ENCODE results near the gene C3orf18. TPM values are rescaled to one million over a fixed set of nuclear protein-coding genes. Genes with fewer than 3 reads are reported as not detected.

Gene C3orf18
- total and polyA plus RNA-seq, 10 of the 15 experiments (the other 5 are each of a cell fraction or from before 2014, with no cell fraction given): 0.06 to 3.2 (median 0.66) TPM

DNA sequence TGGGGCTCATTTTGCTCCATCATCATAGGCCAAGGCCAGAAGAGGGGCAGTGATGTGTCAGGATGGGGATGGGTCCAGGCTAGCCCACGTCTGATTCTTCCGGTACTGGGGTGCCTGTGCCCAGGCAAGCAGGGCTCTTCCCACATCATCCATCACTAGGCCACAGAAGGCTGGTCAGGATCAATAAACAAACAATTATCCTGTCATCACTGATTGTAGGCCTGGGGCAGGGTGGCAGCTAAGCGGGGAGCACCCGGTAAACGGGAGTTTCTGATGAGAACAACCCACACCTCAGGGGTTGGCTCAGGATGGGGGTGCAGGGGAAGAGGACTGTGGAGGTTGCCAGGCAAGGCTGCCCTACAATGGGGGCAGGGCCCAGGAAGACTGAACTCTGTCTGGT, 46.0 kb downstream of the C3orf18 start:
- FAIRE-seq: no peak
- Histone ChIP-seq H2AFZ (ENCODE audit: control insufficient read depth, low read depth, low read length) (no peak overlapping the region), H4K20me1 (ENCODE audit: control insufficient read depth, insufficient read depth) (no peaks in the 10 kb centered on the region), H3K9ac (ENCODE audit: control insufficient read depth, insufficient read depth, low read length) (no peak overlapping the region), H3K27ac (ENCODE audit: control insufficient read depth, insufficient read depth) (no peak overlapping the region), H3K36me3 (ENCODE audit: control insufficient read depth in 2 of 2, insufficient read depth in 2 of 2, low read length in 1 of 2) (no peaks in the 10 kb centered on the region), H3K4me2 (ENCODE audit: control insufficient read depth, insufficient read depth) (no peak overlapping the region), H3K9me3 (replicated peaks; ENCODE audit: control insufficient read depth, insufficient read depth, low read length) (no peaks in the 10 kb centered on the region), H3K79me2 (ENCODE audit: control insufficient read depth, insufficient read depth, low read length) (no peaks in the 10 kb centered on the region), H3K4me3 (no peak overlapping the region), H3K27me3 (replicated peaks in 1 of 2; ENCODE audit: control insufficient read depth in 2 of 2, insufficient read depth in 2 of 2, low read length in 1 of 2) (no peaks in the 10 kb centered on the region; a peak in 3 of 4 replicates), H3K4me1 (ENCODE audit: control insufficient read depth, insufficient read depth, low read length) (no peaks in the 10 kb centered on the region)
- intact Hi-C loops (cut with micrococcal nuclease; ENCODE audit: unreplicated experiment) (no loop called here), in situ Hi-C loops (cut with MboI) (no loop called here)
- ChIA-PET POLR2A (no interaction called here), SMC1A (ENCODE audit: uncharacterized antibody, unreplicated experiment) (no interaction called here), CTCF (interaction anchor here (0.9 kb wide), 1 partner anchor 20 kb away, joined by 5 read pairs; no protein-coding TSS in a partner anchor), RAD21 (ENCODE audit: unreplicated experiment) (no interaction called here)
- no peak for ATAC-seq
- no peak for TF ChIP-seq POU2F2 (IDR thresholded peaks at IDR 0.05; ENCODE audit: borderline replicate concordance, low read depth, low read length)
- TF ChIP-seq YY1 (IDR thresholded peaks at IDR 0.05; ENCODE audit: low read depth, low read length): no peak
- no peak for TF ChIP-seq NR2F1 (conservative IDR thresholded peaks at IDR 0.05)
- no peak for TF ChIP-seq PAX5 (IDR thresholded peaks at IDR 0.05; ENCODE audit: borderline replicate concordance, low read depth, low read length)
- no peak for TF ChIP-seq FOXK2 (IDR thresholded peaks at IDR 0.05)
- no peak for TF ChIP-seq MYB (IDR thresholded peaks at IDR 0.05; ENCODE audit: borderline replicate concordance, low read depth, low read length)
- TF ChIP-seq KLF5 (IDR thresholded peaks at IDR 0.05; ENCODE audit: partially characterized antibody): no peak
- no peak for TF ChIP-seq MEF2A (IDR thresholded peaks at IDR 0.05; ENCODE audit: insufficient read depth, low read depth, low read length)
- no peak for TF ChIP-seq SUPT20H (IDR thresholded peaks at IDR 0.05; ENCODE audit: borderline replicate concordance, control insufficient read depth, low read depth, low read length)
- TF ChIP-seq, protein P1, sequence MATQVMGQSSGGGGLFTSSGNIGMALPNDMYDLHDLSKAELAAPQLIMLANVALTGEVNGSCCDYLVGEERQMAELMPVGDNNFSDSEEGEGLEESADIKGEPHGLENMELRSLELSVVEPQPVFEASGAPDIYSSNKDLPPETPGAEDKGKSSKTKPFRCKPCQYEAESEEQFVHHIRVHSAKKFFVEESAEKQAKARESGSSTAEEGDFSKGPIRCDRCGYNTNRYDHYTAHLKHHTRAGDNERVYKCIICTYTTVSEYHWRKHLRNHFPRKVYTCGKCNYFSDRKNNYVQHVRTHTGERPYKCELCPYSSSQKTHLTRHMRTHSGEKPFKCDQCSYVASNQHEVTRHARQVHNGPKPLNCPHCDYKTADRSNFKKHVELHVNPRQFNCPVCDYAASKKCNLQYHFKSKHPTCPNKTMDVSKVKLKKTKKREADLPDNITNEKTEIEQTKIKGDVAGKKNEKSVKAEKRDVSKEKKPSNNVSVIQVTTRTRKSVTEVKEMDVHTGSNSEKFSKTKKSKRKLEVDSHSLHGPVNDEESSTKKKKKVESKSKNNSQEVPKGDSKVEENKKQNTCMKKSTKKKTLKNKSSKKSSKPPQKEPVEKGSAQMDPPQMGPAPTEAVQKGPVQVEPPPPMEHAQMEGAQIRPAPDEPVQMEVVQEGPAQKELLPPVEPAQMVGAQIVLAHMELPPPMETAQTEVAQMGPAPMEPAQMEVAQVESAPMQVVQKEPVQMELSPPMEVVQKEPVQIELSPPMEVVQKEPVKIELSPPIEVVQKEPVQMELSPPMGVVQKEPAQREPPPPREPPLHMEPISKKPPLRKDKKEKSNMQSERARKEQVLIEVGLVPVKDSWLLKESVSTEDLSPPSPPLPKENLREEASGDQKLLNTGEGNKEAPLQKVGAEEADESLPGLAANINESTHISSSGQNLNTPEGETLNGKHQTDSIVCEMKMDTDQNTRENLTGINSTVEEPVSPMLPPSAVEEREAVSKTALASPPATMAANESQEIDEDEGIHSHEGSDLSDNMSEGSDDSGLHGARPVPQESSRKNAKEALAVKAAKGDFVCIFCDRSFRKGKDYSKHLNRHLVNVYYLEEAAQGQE (IDR thresholded peaks at IDR 0.05; ENCODE audit: low read depth, low read length): no peak
- no peak for TF ChIP-seq CREB1 (IDR thresholded peaks at IDR 0.05; ENCODE audit: low read depth)
- no peak for TF ChIP-seq USF2 (IDR thresholded peaks at IDR 0.05; ENCODE audit: borderline replicate concordance, low read depth, low read length)
- TF ChIP-seq ATF7 (IDR thresholded peaks at IDR 0.05; ENCODE audit: low read depth): no peak
- TF ChIP-seq SMC3 (IDR thresholded peaks at IDR 0.05; ENCODE audit: borderline replicate concordance, low read length): no peak
- TF ChIP-seq TAF1 (IDR thresholded peaks at IDR 0.05; ENCODE audit: borderline replicate concordance, low read depth, low read length): no peak
- TF ChIP-seq, protein P2, sequence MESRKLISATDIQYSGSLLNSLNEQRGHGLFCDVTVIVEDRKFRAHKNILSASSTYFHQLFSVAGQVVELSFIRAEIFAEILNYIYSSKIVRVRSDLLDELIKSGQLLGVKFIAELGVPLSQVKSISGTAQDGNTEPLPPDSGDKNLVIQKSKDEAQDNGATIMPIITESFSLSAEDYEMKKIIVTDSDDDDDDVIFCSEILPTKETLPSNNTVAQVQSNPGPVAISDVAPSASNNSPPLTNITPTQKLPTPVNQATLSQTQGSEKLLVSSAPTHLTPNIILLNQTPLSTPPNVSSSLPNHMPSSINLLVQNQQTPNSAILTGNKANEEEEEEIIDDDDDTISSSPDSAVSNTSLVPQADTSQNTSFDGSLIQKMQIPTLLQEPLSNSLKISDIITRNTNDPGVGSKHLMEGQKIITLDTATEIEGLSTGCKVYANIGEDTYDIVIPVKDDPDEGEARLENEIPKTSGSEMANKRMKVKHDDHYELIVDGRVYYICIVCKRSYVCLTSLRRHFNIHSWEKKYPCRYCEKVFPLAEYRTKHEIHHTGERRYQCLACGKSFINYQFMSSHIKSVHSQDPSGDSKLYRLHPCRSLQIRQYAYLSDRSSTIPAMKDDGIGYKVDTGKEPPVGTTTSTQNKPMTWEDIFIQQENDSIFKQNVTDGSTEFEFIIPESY (IDR thresholded peaks at IDR 0.05): no peak
- TF ChIP-seq, protein P3, sequence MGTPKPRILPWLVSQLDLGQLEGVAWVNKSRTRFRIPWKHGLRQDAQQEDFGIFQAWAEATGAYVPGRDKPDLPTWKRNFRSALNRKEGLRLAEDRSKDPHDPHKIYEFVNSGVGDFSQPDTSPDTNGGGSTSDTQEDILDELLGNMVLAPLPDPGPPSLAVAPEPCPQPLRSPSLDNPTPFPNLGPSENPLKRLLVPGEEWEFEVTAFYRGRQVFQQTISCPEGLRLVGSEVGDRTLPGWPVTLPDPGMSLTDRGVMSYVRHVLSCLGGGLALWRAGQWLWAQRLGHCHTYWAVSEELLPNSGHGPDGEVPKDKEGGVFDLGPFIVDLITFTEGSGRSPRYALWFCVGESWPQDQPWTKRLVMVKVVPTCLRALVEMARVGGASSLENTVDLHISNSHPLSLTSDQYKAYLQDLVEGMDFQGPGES (IDR thresholded peaks at IDR 0.05): no peak
- no peak for TF ChIP-seq EED (IDR thresholded peaks at IDR 0.05; ENCODE audit: low read depth)
- TF ChIP-seq CBX5 (IDR thresholded peaks at IDR 0.05; ENCODE audit: low read depth): no peak
- no peak for TF ChIP-seq ZNF217 (IDR thresholded peaks at IDR 0.05)
- DNase-seq (ENCODE audit: low read depth, low spot score): no peak
- no TSS peak for BruUV-seq (replicated peaks)
- 15% methylated on average over 5 of the region's 5 CpGs for WGBS (ENCODE audit: insufficient coverage, insufficient replicate concordance, low lambda C conversion rate, missing lambda C conversion rate)
